Measurements from ENCODE around the gene TRPM7.

- TF ChIP-seq, protein P1, sequence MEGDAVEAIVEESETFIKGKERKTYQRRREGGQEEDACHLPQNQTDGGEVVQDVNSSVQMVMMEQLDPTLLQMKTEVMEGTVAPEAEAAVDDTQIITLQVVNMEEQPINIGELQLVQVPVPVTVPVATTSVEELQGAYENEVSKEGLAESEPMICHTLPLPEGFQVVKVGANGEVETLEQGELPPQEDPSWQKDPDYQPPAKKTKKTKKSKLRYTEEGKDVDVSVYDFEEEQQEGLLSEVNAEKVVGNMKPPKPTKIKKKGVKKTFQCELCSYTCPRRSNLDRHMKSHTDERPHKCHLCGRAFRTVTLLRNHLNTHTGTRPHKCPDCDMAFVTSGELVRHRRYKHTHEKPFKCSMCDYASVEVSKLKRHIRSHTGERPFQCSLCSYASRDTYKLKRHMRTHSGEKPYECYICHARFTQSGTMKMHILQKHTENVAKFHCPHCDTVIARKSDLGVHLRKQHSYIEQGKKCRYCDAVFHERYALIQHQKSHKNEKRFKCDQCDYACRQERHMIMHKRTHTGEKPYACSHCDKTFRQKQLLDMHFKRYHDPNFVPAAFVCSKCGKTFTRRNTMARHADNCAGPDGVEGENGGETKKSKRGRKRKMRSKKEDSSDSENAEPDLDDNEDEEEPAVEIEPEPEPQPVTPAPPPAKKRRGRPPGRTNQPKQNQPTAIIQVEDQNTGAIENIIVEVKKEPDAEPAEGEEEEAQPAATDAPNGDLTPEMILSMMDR (conservative IDR thresholded peaks at IDR 0.05; ENCODE audit: low read depth, low read length): no peak
- no peak for TF ChIP-seq EZH2 (IDR thresholded peaks at IDR 0.05; ENCODE audit: borderline replicate concordance, low read depth, low read length, poor library complexity, severe bottlenecking)
These were observed 9.7 kb downstream of the TRPM7 start for GRCh38 chr15:50676799-50677483.
